Fibroblast of lung (primary cell): Measurements from ENCODE around the gene COASY. TPM values are rescaled to one million over a fixed set of nuclear protein-coding genes. Genes with fewer than 3 reads are reported as not detected.

Source experiments
- DNase-seq, 2 donors: peaks; one replicate each; pipeline versions ENCODE4 v3.0.0 to v3.0.0-alpha.2; 2010; ENCODE audit warnings: low read depth in 2 of 2
- H2AFZ ChIP-seq: 2 replicates; pipeline ENCODE4 v1.5.1; 2012; ENCODE audit warnings: low read length, control low read depth, inconsistent platforms
- H3K27ac ChIP-seq: 2 replicates; pipeline ENCODE4 v1.5.1; 2011; ENCODE audit warnings: low read length, control low read depth; ENCODE audit not compliant: insufficient read depth
- H3K27me3 ChIP-seq: 2 replicates; pipeline ENCODE4 v1.5.1; 2011; ENCODE audit warnings: mild to moderate bottlenecking, low read length; ENCODE audit not compliant: control insufficient read depth, insufficient read depth
- H3K36me3 ChIP-seq: 2 replicates; pipeline ENCODE4 v1.5.1; 2011; ENCODE audit warnings: low read length; ENCODE audit not compliant: control insufficient read depth, insufficient read depth
- H3K4me1 ChIP-seq: 2 replicates; pipeline ENCODE4 v1.5.1; 2011; ENCODE audit warnings: low read length; ENCODE audit not compliant: control insufficient read depth, insufficient read depth; ENCODE audit errors: extremely low read depth
- H3K4me2 ChIP-seq: 2 replicates; pipeline ENCODE4 v1.5.1; 2011; ENCODE audit warnings: low read length, control low read depth; ENCODE audit not compliant: insufficient read depth; ENCODE audit errors: extremely low read depth
- H3K4me3 ChIP-seq, 4 experiments: fragments of 200-600 bp in 1 of 4; sonication (generic) in 1 of 4; replicated peaks in 1 of 4; 2 replicates each; pipeline ENCODE4 v1.5.1; 2011 to 2016; ENCODE audit warnings: low read length in 4 of 4, low read depth in 3 of 4, mild to moderate bottlenecking in 3 of 4, control low read depth in 2 of 4, inconsistent platforms in 1 of 4, mixed read lengths in 1 of 4; ENCODE audit not compliant: insufficient read depth in 1 of 4; ENCODE audit errors: control extremely low read depth in 1 of 4
- H3K79me2 ChIP-seq: 2 replicates; pipeline ENCODE4 v1.5.1; 2012; ENCODE audit warnings: mild to moderate bottlenecking, low read length, inconsistent platforms; ENCODE audit not compliant: control insufficient read depth, insufficient read depth
- H3K9ac ChIP-seq: 2 replicates; pipeline ENCODE4 v1.5.1; 2011; ENCODE audit warnings: mild to moderate bottlenecking, low read length, control low read depth; ENCODE audit not compliant: insufficient read depth
- H3K9me3 ChIP-seq: 2 replicates; pipeline ENCODE4 v1.5.1; 2012; ENCODE audit warnings: low read depth, low read length; ENCODE audit not compliant: control insufficient read depth, insufficient read depth
- H4K20me1 ChIP-seq: 2 replicates; pipeline ENCODE4 v1.5.1; 2011; ENCODE audit warnings: low read length; ENCODE audit not compliant: control insufficient read depth, insufficient read depth; ENCODE audit errors: extremely low read depth
- EZH2 ChIP-seq: IDR thresholded peaks from 2 replicates; pipeline ENCODE4 v1.5.1; 2012; ENCODE audit warnings: low read length, control low read depth, mild to moderate bottlenecking; ENCODE audit errors: missing control alignments
- polyA plus RNA-seq, 2 donors: library from polyadenylated mRNA; depleted of rRNA in 1 of 2; stranded (reverse) in 1 of 2; unstranded in 1 of 2; fragments of >200 nt; gene quantifications; 2 replicates each; pipeline ENCODE4 v1.2.1, GENCODE V29; 2011 to 2012; ENCODE audit warnings: missing spikeins in 1 of 2
- total RNA-seq: library from RNA; depleted of rRNA; stranded (reverse); fragments of >200 nt; gene quantifications from 2 replicates; pipeline ENCODE4 v1.2.1, GENCODE V29; 2014
- TF ChIP-seq, protein P1 (sequence below), 2 donors: IDR thresholded peaks in 1 of 2; conservative IDR thresholded peaks in 1 of 2; 1 replicate in 1 of 2; 2 replicates in 1 of 2; pipeline ENCODE4 v1.5.1; 2011 to 2012; ENCODE audit warnings: low read length in 2 of 2, control low read depth in 1 of 2, inconsistent platforms in 1 of 2, low read depth in 1 of 2, mild to moderate bottlenecking in 1 of 2

The COASY gene
- total and polyA plus RNA-seq, 2 donors (not counting 1 experiment from before 2014, with no cell fraction given) = 16.5 to 20.3 TPM

DNA sequence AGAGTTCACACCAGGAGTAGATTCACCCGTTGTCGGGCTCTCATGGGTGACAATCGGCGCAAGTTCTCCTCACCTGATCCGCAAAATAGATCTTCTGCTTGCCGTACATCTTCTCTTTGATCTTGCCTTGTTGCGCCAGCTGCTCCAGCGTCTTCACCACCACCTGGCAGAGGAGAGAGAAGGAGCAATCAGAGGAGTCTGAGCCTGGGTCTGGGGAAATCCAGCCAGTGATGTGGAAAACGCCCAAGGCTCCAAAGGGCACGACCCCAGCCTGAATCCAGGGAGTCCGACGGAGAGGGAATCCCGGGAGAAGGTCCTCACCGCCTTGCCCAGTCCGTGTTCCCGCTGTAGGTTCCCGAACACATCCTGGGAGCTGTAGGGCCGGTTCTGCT is 15.2 kb downstream of the COASY start:
- DNase-seq = no peak
- Histone ChIP-seq H3K79me2 (peaks cover 28% of the 10 kb centered on the region), H3K4me3 (peak overlapping the region; percentile 75 to 93 (median 82)), H3K27ac (peak overlapping the region; percentile 77), H3K4me2 (peak overlapping the region; percentile 77), H3K4me1 (peaks cover 6% of the 10 kb centered on the region), H4K20me1 (no peaks in the 10 kb centered on the region), H3K9ac (peak overlapping the region; percentile 70), H3K27me3 (no peaks in the 10 kb centered on the region), H3K9me3 (no peaks in the 10 kb centered on the region), H3K36me3 (peaks cover 17% of the 10 kb centered on the region), H2AFZ (no peak overlapping the region)
- no peak for TF ChIP-seq EZH2
- TF ChIP-seq, protein P1, sequence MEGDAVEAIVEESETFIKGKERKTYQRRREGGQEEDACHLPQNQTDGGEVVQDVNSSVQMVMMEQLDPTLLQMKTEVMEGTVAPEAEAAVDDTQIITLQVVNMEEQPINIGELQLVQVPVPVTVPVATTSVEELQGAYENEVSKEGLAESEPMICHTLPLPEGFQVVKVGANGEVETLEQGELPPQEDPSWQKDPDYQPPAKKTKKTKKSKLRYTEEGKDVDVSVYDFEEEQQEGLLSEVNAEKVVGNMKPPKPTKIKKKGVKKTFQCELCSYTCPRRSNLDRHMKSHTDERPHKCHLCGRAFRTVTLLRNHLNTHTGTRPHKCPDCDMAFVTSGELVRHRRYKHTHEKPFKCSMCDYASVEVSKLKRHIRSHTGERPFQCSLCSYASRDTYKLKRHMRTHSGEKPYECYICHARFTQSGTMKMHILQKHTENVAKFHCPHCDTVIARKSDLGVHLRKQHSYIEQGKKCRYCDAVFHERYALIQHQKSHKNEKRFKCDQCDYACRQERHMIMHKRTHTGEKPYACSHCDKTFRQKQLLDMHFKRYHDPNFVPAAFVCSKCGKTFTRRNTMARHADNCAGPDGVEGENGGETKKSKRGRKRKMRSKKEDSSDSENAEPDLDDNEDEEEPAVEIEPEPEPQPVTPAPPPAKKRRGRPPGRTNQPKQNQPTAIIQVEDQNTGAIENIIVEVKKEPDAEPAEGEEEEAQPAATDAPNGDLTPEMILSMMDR (conservative IDR thresholded peaks at IDR 0.05 in 1 of 2, IDR thresholded peaks at IDR 0.05 in 1 of 2; ENCODE audit: low read depth in 1 of 2, low read length in 2 of 2) = no peak

DNA sequence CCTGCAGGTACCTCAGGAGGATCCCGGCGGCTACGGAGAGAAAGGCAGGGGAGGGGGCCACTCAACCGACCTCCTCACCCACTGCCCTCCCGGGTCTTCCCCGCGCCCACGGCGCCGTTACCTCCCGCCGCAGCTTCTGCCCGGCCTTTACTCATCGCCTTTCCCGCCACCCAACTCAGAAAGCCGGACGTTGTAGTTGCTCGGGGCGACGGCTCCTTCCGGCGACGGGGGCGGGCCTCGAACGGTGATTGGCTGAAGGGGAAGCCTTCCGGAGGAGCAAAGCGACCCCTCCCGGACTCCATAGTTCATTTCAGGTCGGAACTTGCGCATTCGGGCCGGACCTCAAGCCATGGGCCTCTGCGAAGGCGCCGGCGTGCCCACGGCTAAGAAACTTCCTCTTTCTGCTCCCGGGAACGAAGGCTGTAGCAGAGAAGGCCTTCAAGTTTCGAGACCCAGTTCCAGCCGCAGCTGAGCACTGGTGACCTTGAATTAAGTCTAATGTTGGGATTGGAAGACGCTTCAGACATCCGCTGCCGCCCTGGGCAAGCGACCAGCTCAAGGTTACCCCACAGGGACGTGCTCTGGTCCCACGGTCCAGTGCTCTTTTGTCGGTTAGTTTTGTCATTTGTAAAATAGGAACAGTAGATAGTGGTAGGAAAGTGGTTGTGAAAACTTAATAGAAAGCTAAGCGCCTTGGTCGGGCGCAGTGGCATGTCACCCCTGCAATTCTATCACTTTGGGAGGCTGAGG is 15.8 kb downstream of the COASY start, which contains the start of gene PSMC3IP:
Gene PSMC3IP, minus strand, starts transcription at position 198 of the 750 bp plus-strand sequence. Its CDS starts 43 bp downstream, at position 155.
- Histone ChIP-seq H3K27ac (peak within 1 kb of the TSS; percentile 91), H3K36me3 (peaks cover 19% of the 10 kb centered on the region), H3K4me2 (peak within 1 kb of the TSS; percentile 95), H3K9ac (peak within 1 kb of the TSS; percentile 78), H3K9me3 (no peaks in the 10 kb centered on the region), H3K79me2 (peaks cover 28% of the 10 kb centered on the region), H2AFZ (peak within 1 kb of the TSS; percentile 87), H3K27me3 (no peaks in the 10 kb centered on the region), H3K4me3 (peak within 1 kb of the TSS; percentile 81 to 93 (median 87)), H3K4me1 (peaks cover 6% of the 10 kb centered on the region), H4K20me1 (no peaks in the 10 kb centered on the region)
- no peak for TF ChIP-seq EZH2
- TF ChIP-seq, protein P1 (conservative IDR thresholded peaks at IDR 0.05 in 1 of 2, IDR thresholded peaks at IDR 0.05 in 1 of 2; ENCODE audit: low read depth in 1 of 2, low read length in 2 of 2) = peak in 1 of 2 donors; percentile 29
- peak; percentile 92 to 93 for DNase-seq

DNA sequence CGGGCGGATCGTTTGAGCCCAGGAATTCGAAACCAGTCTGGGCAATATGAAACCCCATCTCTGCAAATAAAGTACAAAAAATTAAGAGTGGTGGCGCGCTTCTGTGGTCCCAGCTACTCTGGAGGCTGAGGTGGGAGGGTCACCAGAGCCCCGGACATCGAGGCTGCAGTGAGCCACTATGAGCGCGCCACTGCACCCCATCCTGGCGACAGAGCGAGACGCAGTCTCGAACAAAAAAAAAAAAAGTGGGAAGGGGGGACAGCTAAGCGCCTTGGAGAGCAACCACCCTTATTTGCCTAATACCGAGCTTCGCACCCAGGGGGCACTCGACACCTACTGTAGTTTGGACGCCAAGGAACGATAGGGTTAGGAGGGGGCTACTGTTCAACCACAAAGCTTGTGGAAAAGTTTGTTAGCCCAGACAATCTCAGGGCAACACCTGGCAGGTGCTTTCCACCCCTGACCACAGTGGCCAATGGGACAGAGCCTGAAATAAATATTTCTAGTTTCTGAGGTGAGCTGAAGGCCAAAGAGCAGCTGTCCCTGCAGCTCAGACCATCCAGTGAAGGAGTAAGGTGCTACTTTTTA is 16.4 kb downstream of the COASY start:
- Histone ChIP-seq H3K9ac (peak overlapping the region; percentile 78), H3K4me1 (peaks cover 6% of the 10 kb centered on the region), H3K27ac (peak overlapping the region; percentile 91), H3K4me3 (peak overlapping the region; percentile 81 to 93 (median 86)), H2AFZ (peak overlapping the region; percentile 87), H3K4me2 (peak overlapping the region; percentile 95), H3K27me3 (no peaks in the 10 kb centered on the region), H4K20me1 (no peaks in the 10 kb centered on the region), H3K9me3 (no peaks in the 10 kb centered on the region), H3K36me3 (peaks cover 13% of the 10 kb centered on the region), H3K79me2 (peaks cover 28% of the 10 kb centered on the region)
- DNase-seq = peak; percentile 59 to 76
- TF ChIP-seq, protein P1 (conservative IDR thresholded peaks at IDR 0.05 in 1 of 2, IDR thresholded peaks at IDR 0.05 in 1 of 2; ENCODE audit: low read depth in 1 of 2, low read length in 2 of 2) = peak; percentile 77 to 80
- TF ChIP-seq EZH2 = no peak
